ENCODE data around the gene CRYBG1.

Gene CRYBG1

DNA sequence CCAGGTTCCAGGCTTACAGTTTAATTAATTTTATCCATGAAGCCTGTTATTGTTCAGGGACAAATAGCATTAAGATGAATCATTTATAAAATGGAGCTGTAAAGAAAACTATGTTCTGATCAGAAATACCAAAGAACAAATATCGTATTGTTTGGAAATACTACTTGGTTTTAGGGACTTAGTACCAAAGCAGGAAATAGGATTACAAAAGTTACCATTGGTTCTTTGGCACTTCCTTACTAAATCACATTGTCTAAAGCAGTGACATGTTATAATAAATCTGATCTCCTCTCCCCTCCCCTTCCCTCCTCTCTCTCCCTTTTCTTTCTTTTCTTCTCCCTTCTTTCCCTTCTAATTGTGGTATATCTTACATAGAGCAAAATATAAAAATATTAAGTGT, 29.6 kb downstream of the CRYBG1 start:
- TF ChIP-seq SIN3A (IDR thresholded peaks at IDR 0.05; ENCODE audit: borderline replicate concordance, insufficient read depth, low read length), result no peak
- no peak for TF ChIP-seq POLR2AphosphoS5 (IDR thresholded peaks at IDR 0.05; ENCODE audit: low read depth, low read length)
- TF ChIP-seq TAF1 (IDR thresholded peaks at IDR 0.05; ENCODE audit: borderline replicate concordance, insufficient read depth, low read length), result no peak
- TF ChIP-seq, protein P1, sequence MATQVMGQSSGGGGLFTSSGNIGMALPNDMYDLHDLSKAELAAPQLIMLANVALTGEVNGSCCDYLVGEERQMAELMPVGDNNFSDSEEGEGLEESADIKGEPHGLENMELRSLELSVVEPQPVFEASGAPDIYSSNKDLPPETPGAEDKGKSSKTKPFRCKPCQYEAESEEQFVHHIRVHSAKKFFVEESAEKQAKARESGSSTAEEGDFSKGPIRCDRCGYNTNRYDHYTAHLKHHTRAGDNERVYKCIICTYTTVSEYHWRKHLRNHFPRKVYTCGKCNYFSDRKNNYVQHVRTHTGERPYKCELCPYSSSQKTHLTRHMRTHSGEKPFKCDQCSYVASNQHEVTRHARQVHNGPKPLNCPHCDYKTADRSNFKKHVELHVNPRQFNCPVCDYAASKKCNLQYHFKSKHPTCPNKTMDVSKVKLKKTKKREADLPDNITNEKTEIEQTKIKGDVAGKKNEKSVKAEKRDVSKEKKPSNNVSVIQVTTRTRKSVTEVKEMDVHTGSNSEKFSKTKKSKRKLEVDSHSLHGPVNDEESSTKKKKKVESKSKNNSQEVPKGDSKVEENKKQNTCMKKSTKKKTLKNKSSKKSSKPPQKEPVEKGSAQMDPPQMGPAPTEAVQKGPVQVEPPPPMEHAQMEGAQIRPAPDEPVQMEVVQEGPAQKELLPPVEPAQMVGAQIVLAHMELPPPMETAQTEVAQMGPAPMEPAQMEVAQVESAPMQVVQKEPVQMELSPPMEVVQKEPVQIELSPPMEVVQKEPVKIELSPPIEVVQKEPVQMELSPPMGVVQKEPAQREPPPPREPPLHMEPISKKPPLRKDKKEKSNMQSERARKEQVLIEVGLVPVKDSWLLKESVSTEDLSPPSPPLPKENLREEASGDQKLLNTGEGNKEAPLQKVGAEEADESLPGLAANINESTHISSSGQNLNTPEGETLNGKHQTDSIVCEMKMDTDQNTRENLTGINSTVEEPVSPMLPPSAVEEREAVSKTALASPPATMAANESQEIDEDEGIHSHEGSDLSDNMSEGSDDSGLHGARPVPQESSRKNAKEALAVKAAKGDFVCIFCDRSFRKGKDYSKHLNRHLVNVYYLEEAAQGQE (IDR thresholded peaks at IDR 0.05; ENCODE audit: insufficient read depth in 1 of 2, low read depth in 2 of 2, low read length in 2 of 2), result no peak
- no peak for TF ChIP-seq FOXP2 (optimal IDR thresholded peaks at IDR 0.05; ENCODE audit: borderline replicate concordance, extremely low read depth, extremely low read length, insufficient read depth)

DNA sequence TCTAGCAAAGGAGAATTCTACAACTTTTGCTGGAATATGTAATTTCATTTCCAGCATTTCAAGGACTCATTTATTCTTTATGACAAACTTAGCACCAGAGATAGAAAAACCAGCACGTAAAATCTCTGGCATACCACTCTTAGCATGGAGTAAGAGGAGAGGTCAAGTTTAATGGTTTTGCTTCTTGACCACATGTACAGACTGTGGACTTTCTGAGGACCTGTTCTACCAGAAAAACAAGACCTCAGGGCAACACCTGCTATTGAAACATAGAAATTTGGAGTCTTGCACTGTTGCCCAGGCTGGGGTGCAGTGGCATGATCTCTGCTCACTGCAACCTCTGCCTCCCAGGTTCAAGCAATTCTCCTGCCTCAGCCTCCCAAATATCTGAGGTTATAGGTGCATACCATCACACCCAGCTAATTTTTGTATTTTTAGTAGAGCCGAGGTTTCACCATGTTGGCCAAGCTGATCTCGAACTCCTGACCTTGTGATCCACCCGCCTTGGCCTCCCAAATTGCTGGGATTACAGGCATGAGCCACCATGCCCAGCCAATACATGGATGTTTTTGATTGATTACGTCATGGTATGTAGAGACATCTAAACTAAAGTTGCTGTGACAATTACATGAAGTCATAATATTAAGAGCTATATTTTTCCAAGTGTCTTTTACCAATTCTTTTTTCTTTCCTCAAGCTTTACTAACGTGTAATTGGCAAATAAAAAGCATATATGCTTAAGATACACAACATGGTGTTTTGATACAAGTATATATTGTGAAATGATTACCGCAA, 36.1 kb downstream of the CRYBG1 start:
- TF ChIP-seq TAF1 (IDR thresholded peaks at IDR 0.05; ENCODE audit: borderline replicate concordance, insufficient read depth, low read length) (no peak), SIN3A (IDR thresholded peaks at IDR 0.05; ENCODE audit: borderline replicate concordance, insufficient read depth, low read length) (no peak), POLR2AphosphoS5 (IDR thresholded peaks at IDR 0.05; ENCODE audit: low read depth, low read length) (no peak), FOXP2 (optimal IDR thresholded peaks at IDR 0.05; ENCODE audit: borderline replicate concordance, extremely low read depth, extremely low read length, insufficient read depth) (no peak)
- TF ChIP-seq, protein P1 (IDR thresholded peaks at IDR 0.05; ENCODE audit: insufficient read depth in 1 of 2, low read depth in 2 of 2, low read length in 2 of 2), result no peak

DNA sequence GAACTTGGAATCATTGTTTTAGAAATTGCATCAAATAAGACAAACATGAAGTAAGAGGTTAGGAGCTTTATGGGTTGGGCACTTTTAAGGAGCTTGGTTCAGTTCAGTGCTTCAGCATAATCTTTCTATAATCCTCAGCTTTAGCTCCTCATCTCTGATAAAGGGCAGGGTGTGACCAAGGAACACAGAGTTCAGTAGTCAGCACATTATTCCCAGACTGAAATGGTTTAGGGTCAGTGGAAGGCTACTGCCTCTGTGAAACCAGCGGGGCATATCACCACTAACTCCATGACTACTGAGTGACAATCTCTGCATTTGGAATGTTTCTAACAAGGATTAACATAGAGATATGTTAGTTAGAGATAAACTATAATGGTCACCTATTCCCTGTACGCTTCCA, 36.9 kb downstream of the CRYBG1 start:
- TF ChIP-seq, protein P1 (IDR thresholded peaks at IDR 0.05; ENCODE audit: insufficient read depth in 1 of 2, low read depth in 2 of 2, low read length in 2 of 2), result no peak
- TF ChIP-seq FOXP2 (optimal IDR thresholded peaks at IDR 0.05; ENCODE audit: borderline replicate concordance, extremely low read depth, extremely low read length, insufficient read depth), result no peak
- TF ChIP-seq TAF1 (IDR thresholded peaks at IDR 0.05; ENCODE audit: borderline replicate concordance, insufficient read depth, low read length), result no peak
- no peak for TF ChIP-seq POLR2AphosphoS5 (IDR thresholded peaks at IDR 0.05; ENCODE audit: low read depth, low read length)
- TF ChIP-seq SIN3A (IDR thresholded peaks at IDR 0.05; ENCODE audit: borderline replicate concordance, insufficient read depth, low read length), result no peak

DNA sequence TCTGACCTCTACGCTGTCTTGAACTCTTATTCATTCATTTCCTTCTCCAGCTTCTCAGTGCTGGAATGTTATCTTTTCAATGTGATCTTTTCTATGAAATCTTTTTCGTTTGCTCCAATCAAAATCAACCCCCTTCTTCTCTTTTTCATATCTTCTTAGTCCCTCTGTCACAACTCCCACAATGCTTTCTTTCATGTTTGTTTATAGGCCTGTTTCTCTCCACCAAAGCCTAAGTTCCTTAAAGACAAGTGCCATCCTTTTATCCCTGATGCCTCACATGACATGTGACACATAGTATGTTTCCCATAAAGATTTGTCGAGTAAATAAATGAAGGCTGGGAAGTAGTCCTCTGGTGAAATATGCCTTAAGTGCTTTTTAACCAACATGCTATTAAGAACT, 38.1 kb downstream of the CRYBG1 start:
- TF ChIP-seq, protein P1 (IDR thresholded peaks at IDR 0.05; ENCODE audit: insufficient read depth in 1 of 2, low read depth in 2 of 2, low read length in 2 of 2), result no peak
- no peak for TF ChIP-seq TAF1 (IDR thresholded peaks at IDR 0.05; ENCODE audit: borderline replicate concordance, insufficient read depth, low read length)
- TF ChIP-seq SIN3A (IDR thresholded peaks at IDR 0.05; ENCODE audit: borderline replicate concordance, insufficient read depth, low read length), result no peak
- TF ChIP-seq FOXP2 (optimal IDR thresholded peaks at IDR 0.05; ENCODE audit: borderline replicate concordance, extremely low read depth, extremely low read length, insufficient read depth), result no peak
- no peak for TF ChIP-seq POLR2AphosphoS5 (IDR thresholded peaks at IDR 0.05; ENCODE audit: low read depth, low read length)
